Stimulated activated CD4-positive, alpha-beta T cell treated with anti-CD3 and anti-CD28 coated beads, TNF-alpha, amount 100 ng/mL, for 48 hours (primary cell): ENCODE data around the gene OTOP1.
"Not testable (repeated sequence)": the region's sequence is repeated elsewhere in the genome, so short reads cannot be mapped to it uniquely, and the experiment has no call there.

Experiments
- DNase-seq, 3 donors: peaks; one replicate each; pipeline ENCODE4 v3.0.0-alpha.2; 2020; ENCODE audit warnings: low read depth in 3 of 3

OTOP1 gene, protein sequence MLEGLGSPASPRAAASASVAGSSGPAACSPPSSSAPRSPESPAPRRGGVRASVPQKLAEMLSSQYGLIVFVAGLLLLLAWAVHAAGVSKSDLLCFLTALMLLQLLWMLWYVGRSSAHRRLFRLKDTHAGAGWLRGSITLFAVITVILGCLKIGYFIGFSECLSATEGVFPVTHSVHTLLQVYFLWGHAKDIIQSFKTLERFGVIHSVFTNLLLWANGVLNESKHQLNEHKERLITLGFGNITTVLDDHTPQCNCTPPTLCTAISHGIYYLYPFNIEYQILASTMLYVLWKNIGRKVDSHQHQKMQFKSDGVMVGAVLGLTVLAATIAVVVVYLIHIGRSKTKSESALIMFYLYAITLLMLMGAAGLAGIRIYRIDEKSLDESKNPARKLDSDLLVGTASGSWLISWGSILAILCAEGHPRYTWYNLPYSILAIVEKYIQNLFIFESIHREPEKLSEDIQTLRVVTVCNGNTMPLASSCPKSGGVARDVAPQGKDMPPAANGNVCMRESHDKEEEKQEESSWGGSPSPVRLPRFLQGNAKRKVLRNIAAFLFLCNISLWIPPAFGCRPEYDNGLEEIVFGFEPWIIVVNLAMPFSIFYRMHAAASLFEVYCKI

GRCh38 chr4:4226606-4227438, at the start of gene OTOP1:
TSS of gene OTOP1 (minus strand) at chr4:4226929. CDS start at chr4:4226864, 65 bp downstream.
- no peak for DNase-seq

DNA sequence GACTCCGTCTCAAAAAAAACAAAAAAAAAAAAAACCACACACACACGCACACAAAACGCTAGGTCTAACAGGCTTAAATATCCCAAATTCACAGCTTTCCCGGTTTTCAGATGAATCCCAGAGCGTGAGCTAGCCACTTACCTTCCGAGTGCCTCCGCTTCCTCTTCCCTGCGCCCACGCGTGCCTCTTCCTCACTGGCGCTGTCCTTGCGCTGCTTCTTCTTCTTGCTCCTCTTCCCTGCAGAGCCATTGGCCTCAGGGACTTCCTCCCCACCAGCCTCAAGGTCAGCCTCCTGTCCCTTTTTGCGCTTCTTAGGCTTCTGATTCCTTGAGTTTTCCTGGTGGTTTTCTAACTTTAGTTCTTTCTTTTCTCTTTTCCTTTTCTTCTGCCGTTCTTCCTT, 47.5 kb upstream of the OTOP1 start:
- no peak for DNase-seq

DNA sequence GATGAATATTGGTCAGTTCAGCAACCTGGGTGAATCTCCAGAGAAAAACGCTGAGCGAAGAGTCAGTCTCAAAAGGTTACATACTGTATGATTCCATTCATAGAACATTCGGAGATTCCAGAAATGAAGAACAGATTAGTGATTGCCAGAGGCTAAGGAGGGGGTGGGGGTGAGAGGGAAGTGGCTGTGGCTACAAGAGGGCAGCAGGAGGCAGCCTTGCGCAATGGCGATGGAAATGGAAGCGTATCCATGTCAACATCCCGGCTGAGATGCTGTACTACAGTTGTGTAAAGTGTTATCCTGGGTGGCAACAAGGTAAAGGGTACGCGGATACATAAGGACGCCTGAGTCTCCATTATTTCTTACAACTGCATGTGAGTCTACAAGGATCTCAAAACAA, 45.2 kb upstream of the OTOP1 start:
- no peak for DNase-seq

GRCh38 chr4:4270529-4270928, 43.8 kb upstream of the OTOP1 start:
- no peak for DNase-seq

GRCh38 chr4:4269856-4270255, 43.1 kb upstream of the OTOP1 start:
- DNase-seq = no peak

DNA sequence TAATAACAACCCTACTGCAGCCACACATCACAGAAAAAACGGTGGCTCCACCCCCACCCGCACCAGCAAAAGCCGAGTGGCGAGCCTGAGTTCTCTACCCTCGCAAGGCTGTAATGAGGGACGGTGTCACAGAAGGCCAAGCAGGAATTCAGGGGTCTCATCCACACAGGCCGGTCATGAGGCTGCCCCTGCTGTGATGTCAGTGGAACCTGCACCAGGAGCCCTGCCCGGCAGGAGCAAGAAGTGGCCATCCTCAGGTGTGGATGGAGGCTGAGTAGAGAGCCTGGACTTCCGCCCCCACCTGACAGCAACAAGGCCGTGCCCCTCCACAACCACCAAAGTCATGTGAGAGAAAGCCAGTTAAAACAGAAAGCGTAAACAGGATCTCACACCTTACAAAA, 42.6 kb upstream of the OTOP1 start:
- DNase-seq = no peak

DNA sequence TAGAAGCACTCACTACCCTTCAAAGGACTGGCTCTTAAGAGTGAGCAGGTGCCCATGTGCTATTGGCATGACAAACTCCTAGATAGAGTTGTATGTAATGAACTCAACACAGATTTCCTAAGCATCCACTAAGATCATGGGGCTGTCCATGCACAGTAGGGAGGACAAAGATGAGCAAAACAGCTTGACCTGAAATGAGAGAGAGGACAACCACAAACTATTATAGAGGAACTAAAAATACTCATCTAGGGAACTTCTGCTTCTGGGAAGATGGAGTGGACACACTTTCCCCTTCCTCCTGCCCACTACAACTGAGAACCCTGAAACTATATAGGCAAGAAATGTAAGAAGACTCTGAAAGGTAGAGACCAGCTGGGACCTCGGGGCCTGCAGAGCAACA, 42.0 kb upstream of the OTOP1 start:
- DNase-seq = no peak

- no peak for DNase-seq
These were observed 41.3 kb upstream of the OTOP1 start for GRCh38 chr4:4267981-4268380.

- DNase-seq = no peak
These were observed 33.5 kb upstream of the OTOP1 start for GRCh38 chr4:4260185-4260751.

GRCh38 chr4:4259484-4260100, 32.9 kb upstream of the OTOP1 start:
- no peak for DNase-seq

- DNase-seq = not testable (repeated sequence)
These were observed 31.0 kb upstream of the OTOP1 start for GRCh38 chr4:4257705-4258104.

GRCh38 chr4:4256799-4257198, 30.1 kb upstream of the OTOP1 start:
- no peak for DNase-seq

DNA sequence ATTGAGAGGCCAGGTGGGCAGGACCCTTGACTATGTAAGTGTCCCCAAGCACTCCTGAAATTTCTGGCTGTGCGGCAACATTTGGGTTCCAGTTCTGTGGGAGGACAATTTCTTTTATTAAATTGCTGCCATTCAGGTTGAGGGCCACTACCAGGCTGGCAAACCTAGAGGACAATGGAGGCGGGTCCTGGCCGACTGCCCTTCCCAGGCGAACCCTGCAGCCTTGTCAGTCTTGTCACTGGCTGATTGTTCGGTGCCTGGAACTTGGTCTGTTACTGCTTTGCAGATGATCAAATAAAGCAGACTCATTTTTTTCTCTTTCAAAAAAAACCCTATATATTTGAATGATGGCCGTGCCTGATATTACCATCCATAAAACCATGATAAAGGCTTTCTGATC, 27.9 kb upstream of the OTOP1 start:
- DNase-seq = no peak

- no peak for DNase-seq
These were observed 27.5 kb upstream of the OTOP1 start for GRCh38 chr4:4254199-4254598.

GRCh38 chr4:4249866-4250265, 23.1 kb upstream of the OTOP1 start:
- no peak for DNase-seq

DNA sequence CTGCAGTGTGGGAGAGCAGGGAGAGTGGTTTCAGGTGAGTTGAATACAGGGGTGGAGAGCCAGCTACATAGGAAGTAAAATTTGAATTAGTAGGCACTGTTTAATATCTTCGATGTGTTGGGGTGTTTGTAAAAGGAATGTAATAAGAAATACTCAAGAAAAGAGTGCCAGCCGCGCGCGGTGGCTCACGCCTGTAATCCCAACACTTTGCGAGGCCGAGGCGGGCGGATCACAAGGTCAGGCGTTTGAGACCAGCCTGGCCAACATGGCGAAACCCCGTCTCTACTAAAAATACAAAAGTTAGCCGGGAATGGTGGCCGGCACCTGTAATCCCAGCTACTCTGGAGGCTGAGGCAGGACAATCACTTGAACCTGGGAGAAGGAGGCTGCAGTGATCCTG, 22.6 kb upstream of the OTOP1 start:
- DNase-seq = not testable (repeated sequence)

GRCh38 chr4:4248885-4249203, 22.1 kb upstream of the OTOP1 start:
- no peak for DNase-seq

- peak; percentile 81 to 85 (median 84) for DNase-seq
These were observed 21.5 kb upstream of the OTOP1 start, which contains the start of gene TMEM128 for GRCh38 chr4:4248029-4248884. TSS of gene TMEM128 (minus strand) at chr4:4248223. CDS start at chr4:4248202, 21 bp downstream.

- DNase-seq = no peak
These were observed 20.9 kb upstream of the OTOP1 start for GRCh38 chr4:4247696-4248028.

DNA sequence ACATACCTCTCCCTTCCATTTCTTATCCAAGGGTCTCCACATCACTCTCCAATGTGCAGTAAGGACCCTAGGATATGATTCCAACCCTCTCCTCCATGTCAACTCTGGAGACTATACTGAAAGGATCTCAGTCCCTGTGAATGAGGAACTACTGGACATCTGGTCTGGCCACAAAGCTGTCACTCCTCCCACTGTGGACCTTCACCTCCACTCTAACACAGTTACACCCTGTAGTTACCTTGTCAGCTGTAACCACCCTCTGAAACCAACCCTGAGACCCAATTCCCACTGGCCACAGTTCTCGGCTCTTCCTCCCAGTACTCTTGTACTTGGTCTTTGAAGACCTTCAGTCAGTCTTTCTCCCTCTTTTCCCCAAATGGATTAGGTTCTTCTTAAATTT, 18.4 kb upstream of the OTOP1 start:
- no peak for DNase-seq

- DNase-seq = not testable (repeated sequence)
These were observed 12.8 kb upstream of the OTOP1 start for GRCh38 chr4:4239551-4239950.
